Neural cell (in vitro differentiated cells): ENCODE measurements around the gene ABCF2. TPM values are rescaled to one million over a fixed set of nuclear protein-coding genes. Genes with fewer than 3 reads are reported as not detected.

Experiments used
- H2AFZ ChIP-seq: fragments of 200-600, 300-800 bp; sonication (generic), shearing (Covaris generic); 2 replicates; pipeline ENCODE4 v1.6.0; 2014; ENCODE audit warnings: low read depth, mild to moderate bottlenecking, antibody characterized with exemption, low read length, moderate library complexity
- H3F3A ChIP-seq: fragments of 200-600 bp; shearing (Covaris generic); 2 replicates; pipeline ENCODE4 v1.6.1; 2016; ENCODE audit warnings: mild to moderate bottlenecking, moderate library complexity, mixed read lengths, antibody characterized with exemption, low read length; ENCODE audit not compliant: insufficient read depth, poor library complexity, severe bottlenecking
- H3K27ac ChIP-seq: fragments of 200-600, 300-800 bp; sonication (generic), shearing (Covaris generic); 2 replicates; pipeline ENCODE4 v1.5.1; 2014; ENCODE audit warnings: mild to moderate bottlenecking, low read length, moderate library complexity
- H3K27me3 ChIP-seq: fragments of 300-800, 200-600 bp; sonication (generic), shearing (Covaris generic); 2 replicates; pipeline ENCODE4 v1.6.0; 2014; ENCODE audit warnings: mild to moderate bottlenecking, low read depth, low read length, moderate library complexity; ENCODE audit not compliant: insufficient read depth
- H3K36me3 ChIP-seq: fragments of 300-800, 200-600 bp; sonication (generic), shearing (Covaris generic); 2 replicates; pipeline ENCODE4 v1.5.1; 2014; ENCODE audit warnings: mild to moderate bottlenecking, antibody characterized with exemption, low read length, moderate library complexity; ENCODE audit not compliant: insufficient read depth
- H3K4me2 ChIP-seq: fragments of 300-800, 200-600 bp; sonication (generic), shearing (Covaris generic); 2 replicates; pipeline ENCODE4 v1.6.0; 2014; ENCODE audit warnings: mild to moderate bottlenecking, low read length
- H3K4me3 ChIP-seq: fragments of 300-800, 200-600 bp; sonication (generic), shearing (Covaris generic); 2 replicates; pipeline ENCODE4 v1.5.1; 2014; ENCODE audit warnings: mild to moderate bottlenecking, low read length, moderate library complexity
- H3K79me2 ChIP-seq: fragments of 200-600 bp; shearing (Covaris generic); replicated peaks from 2 replicates; pipeline ENCODE4 v1.6.0; 2014; ENCODE audit warnings: mild to moderate bottlenecking, low read length, moderate library complexity; ENCODE audit not compliant: insufficient read depth
- H3K9ac ChIP-seq: fragments of 300-800, 200-600 bp; sonication (generic), shearing (Covaris generic); 2 replicates; pipeline ENCODE4 v1.6.1; 2016; ENCODE audit warnings: mild to moderate bottlenecking, low read length, mixed read lengths
- H3K9me2 ChIP-seq: fragments of 200-600 bp; shearing (Covaris generic); 2 replicates; pipeline ENCODE4 v1.6.1; 2016; ENCODE audit warnings: mild to moderate bottlenecking, low read length, mixed read lengths; ENCODE audit not compliant: insufficient read depth
- H3K9me3 ChIP-seq: fragments of 200-600, 300-800 bp; sonication (generic), shearing (Covaris generic); 2 replicates; pipeline ENCODE4 v1.6.1; 2016; ENCODE audit warnings: mild to moderate bottlenecking, mixed run types, low read length, moderate library complexity, mixed read lengths
- H4K20me1 ChIP-seq: fragments of 200-600 bp; shearing (Covaris generic); 2 replicates; pipeline ENCODE4 v1.6.1; 2016; ENCODE audit warnings: mild to moderate bottlenecking, mixed run types; ENCODE audit not compliant: insufficient read depth
- EP300 ChIP-seq: fragments of 450-650 bp; conservative IDR thresholded peaks from 2 replicates; pipeline ENCODE4 v1.6.1; 2014; ENCODE audit warnings: antibody characterized with exemption, mild to moderate bottlenecking, moderate library complexity; ENCODE audit not compliant: poor library complexity, severe bottlenecking
- EZH2 ChIP-seq: fragments of 200-600, 300-800 bp; shearing (Covaris generic), sonication (generic); IDR thresholded peaks from 2 replicates; pipeline ENCODE4 v1.6.1; 2014; ENCODE audit warnings: antibody characterized with exemption, low read length, borderline replicate concordance, mild to moderate bottlenecking; ENCODE audit not compliant: insufficient read depth, poor library complexity, severe bottlenecking
- MXI1 ChIP-seq: fragments of 450-650 bp; conservative IDR thresholded peaks from 2 replicates; pipeline ENCODE4 v1.6.1; 2014; ENCODE audit warnings: antibody characterized with exemption, mild to moderate bottlenecking; ENCODE audit not compliant: poor library complexity, severe bottlenecking
- POLR2AphosphoS5 ChIP-seq: IDR thresholded peaks from 2 replicates; pipeline ENCODE4 v1.6.1; 2012
- RAD21 ChIP-seq: fragments of 450-650 bp; conservative IDR thresholded peaks from 2 replicates; pipeline ENCODE4 v1.6.1; 2014; ENCODE audit warnings: antibody characterized with exemption, mild to moderate bottlenecking, moderate library complexity
- SMC3 ChIP-seq: fragments of 450-650 bp; conservative IDR thresholded peaks from 2 replicates; pipeline ENCODE4 v1.6.1; 2014; ENCODE audit warnings: antibody characterized with exemption, mild to moderate bottlenecking, moderate library complexity; ENCODE audit not compliant: poor library complexity
- TAF1 ChIP-seq: IDR thresholded peaks from 2 replicates; pipeline ENCODE4 v1.6.1; 2012; ENCODE audit warnings: low read depth
- polyA plus RNA-seq: library from polyadenylated mRNA; depleted of rRNA; stranded (reverse); fragments of >200 nt; gene quantifications from 2 replicates; pipeline ENCODE4 v1.2.3, GENCODE V29; 2014
- TF ChIP-seq, protein P1 (sequence below): IDR thresholded peaks from 2 replicates; pipeline ENCODE4 v1.6.1; 2012; ENCODE audit warnings: borderline replicate concordance
- TF ChIP-seq, protein P2 (sequence below): fragments of 450-650 bp; IDR thresholded peaks from 2 replicates; pipeline ENCODE4 v1.5.1; 2014; ENCODE audit warnings: antibody characterized with exemption, mild to moderate bottlenecking, moderate library complexity; ENCODE audit not compliant: poor library complexity, severe bottlenecking

The ABCF2 gene
- polyA plus RNA-seq, 1 donor from 2014 or later: 32.7 TPM

GRCh38 chr7:151207315-151207714 is 19.7 kb downstream of the ABCF2 start:
- H3K27ac ChIP-seq: no peak overlapping the region
- H3F3A ChIP-seq: no peaks in the 10 kb centered on the region
- H3K27me3 ChIP-seq: no peaks in the 10 kb centered on the region
- H3K36me3 ChIP-seq: no peaks in the 10 kb centered on the region
- no peak overlapping the region for H3K4me3 ChIP-seq
- TF ChIP-seq, protein P1, sequence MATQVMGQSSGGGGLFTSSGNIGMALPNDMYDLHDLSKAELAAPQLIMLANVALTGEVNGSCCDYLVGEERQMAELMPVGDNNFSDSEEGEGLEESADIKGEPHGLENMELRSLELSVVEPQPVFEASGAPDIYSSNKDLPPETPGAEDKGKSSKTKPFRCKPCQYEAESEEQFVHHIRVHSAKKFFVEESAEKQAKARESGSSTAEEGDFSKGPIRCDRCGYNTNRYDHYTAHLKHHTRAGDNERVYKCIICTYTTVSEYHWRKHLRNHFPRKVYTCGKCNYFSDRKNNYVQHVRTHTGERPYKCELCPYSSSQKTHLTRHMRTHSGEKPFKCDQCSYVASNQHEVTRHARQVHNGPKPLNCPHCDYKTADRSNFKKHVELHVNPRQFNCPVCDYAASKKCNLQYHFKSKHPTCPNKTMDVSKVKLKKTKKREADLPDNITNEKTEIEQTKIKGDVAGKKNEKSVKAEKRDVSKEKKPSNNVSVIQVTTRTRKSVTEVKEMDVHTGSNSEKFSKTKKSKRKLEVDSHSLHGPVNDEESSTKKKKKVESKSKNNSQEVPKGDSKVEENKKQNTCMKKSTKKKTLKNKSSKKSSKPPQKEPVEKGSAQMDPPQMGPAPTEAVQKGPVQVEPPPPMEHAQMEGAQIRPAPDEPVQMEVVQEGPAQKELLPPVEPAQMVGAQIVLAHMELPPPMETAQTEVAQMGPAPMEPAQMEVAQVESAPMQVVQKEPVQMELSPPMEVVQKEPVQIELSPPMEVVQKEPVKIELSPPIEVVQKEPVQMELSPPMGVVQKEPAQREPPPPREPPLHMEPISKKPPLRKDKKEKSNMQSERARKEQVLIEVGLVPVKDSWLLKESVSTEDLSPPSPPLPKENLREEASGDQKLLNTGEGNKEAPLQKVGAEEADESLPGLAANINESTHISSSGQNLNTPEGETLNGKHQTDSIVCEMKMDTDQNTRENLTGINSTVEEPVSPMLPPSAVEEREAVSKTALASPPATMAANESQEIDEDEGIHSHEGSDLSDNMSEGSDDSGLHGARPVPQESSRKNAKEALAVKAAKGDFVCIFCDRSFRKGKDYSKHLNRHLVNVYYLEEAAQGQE: no peak
- TF ChIP-seq EP300 (no peak), RAD21 (no peak), EZH2 (no peak), TAF1 (no peak), SMC3 (no peak)
- TF ChIP-seq, protein P2, sequence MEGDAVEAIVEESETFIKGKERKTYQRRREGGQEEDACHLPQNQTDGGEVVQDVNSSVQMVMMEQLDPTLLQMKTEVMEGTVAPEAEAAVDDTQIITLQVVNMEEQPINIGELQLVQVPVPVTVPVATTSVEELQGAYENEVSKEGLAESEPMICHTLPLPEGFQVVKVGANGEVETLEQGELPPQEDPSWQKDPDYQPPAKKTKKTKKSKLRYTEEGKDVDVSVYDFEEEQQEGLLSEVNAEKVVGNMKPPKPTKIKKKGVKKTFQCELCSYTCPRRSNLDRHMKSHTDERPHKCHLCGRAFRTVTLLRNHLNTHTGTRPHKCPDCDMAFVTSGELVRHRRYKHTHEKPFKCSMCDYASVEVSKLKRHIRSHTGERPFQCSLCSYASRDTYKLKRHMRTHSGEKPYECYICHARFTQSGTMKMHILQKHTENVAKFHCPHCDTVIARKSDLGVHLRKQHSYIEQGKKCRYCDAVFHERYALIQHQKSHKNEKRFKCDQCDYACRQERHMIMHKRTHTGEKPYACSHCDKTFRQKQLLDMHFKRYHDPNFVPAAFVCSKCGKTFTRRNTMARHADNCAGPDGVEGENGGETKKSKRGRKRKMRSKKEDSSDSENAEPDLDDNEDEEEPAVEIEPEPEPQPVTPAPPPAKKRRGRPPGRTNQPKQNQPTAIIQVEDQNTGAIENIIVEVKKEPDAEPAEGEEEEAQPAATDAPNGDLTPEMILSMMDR: no peak
- H3K9me3 ChIP-seq: no peaks in the 10 kb centered on the region
- H3K9ac ChIP-seq: no peak overlapping the region
- no peaks in the 10 kb centered on the region for H3K9me2 ChIP-seq
- no peaks in the 10 kb centered on the region for H4K20me1 ChIP-seq
- no peaks in the 10 kb centered on the region for H3K79me2 ChIP-seq
- H3K4me2 ChIP-seq: no peak overlapping the region
- H2AFZ ChIP-seq: no peak overlapping the region

DNA sequence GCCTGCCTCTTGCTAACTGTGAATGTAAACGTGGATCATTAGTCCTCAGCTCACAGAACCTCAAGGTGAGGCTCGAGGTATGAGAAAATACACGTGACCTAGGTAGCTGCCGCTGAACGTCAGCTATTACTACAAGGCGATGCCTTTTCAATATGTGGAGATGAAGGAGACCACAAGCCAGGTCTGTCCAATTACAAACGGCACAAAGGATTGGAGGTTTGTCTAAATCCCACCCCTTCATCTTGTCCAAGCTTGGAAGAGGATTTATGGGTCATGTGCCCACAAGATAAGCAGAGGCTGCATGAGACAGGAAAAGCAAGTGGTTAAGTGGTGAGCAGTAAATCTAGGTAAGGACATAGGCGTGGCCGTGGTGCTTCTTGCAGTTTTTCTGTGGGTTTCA is 20.1 kb downstream of the ABCF2 start:
- no peak overlapping the region for H3K4me3 ChIP-seq
- no peaks in the 10 kb centered on the region for H3K9me2 ChIP-seq
- no peaks in the 10 kb centered on the region for H3F3A ChIP-seq
- no peak overlapping the region for H3K9ac ChIP-seq
- no peaks in the 10 kb centered on the region for H3K9me3 ChIP-seq
- H3K27ac ChIP-seq: no peak overlapping the region
- H4K20me1 ChIP-seq: no peaks in the 10 kb centered on the region
- H3K79me2 ChIP-seq: no peaks in the 10 kb centered on the region
- H3K4me2 ChIP-seq: no peak overlapping the region
- no peak overlapping the region for H2AFZ ChIP-seq
- H3K36me3 ChIP-seq: no peaks in the 10 kb centered on the region
- H3K27me3 ChIP-seq: no peaks in the 10 kb centered on the region
- TF ChIP-seq MXI1 (no peak), EP300 (no peak), EZH2 (no peak), TAF1 (no peak), POLR2AphosphoS5 (no peak), SMC3 (no peak), RAD21 (no peak)
- TF ChIP-seq, protein P2: no peak
- TF ChIP-seq, protein P1: no peak
